HG03196 (cell line): ENCODE measurements around the gene NAP1L1.
A peak's percentile ranks its signal among the peaks of the same experiment; 100 is the strongest.

Experiments used
- ATAC-seq: cut with Tn5 transposase; IDR thresholded peaks from one replicate; pipeline ENCODE4 v1.9.1; 2021; ENCODE audit not compliant: unreplicated experiment

The NAP1L1 gene

GRCh38 chr12:76084863-76085519 is 506 bp upstream of the NAP1L1 start:
- ATAC-seq = peak; percentile 57

GRCh38 chr12:76083246-76083903 is 1.1 kb downstream of the NAP1L1 start:
- ATAC-seq = no peak

GRCh38 chr12:76081909-76082308 is 2.6 kb downstream of the NAP1L1 start:
- no peak for ATAC-seq

GRCh38 chr12:76080729-76081415 is 3.6 kb downstream of the NAP1L1 start:
- ATAC-seq = no peak

- no peak for ATAC-seq
These were observed 4.3 kb downstream of the NAP1L1 start for GRCh38 chr12:76080017-76080728.

- ATAC-seq = no peak
These were observed 5.7 kb downstream of the NAP1L1 start for GRCh38 chr12:76078748-76079147.

GRCh38 chr12:76075448-76075847 is 9.0 kb downstream of the NAP1L1 start:
- ATAC-seq = no peak

- no peak for ATAC-seq
These were observed 9.7 kb downstream of the NAP1L1 start for GRCh38 chr12:76074701-76075336.

- ATAC-seq = no peak
These were observed 10.9 kb downstream of the NAP1L1 start for GRCh38 chr12:76073561-76073960.

- ATAC-seq = no peak
These were observed 11.9 kb downstream of the NAP1L1 start for GRCh38 chr12:76072568-76072967.

GRCh38 chr12:76069339-76069738 is 15.1 kb downstream of the NAP1L1 start:
- no peak for ATAC-seq

- ATAC-seq = no peak
These were observed 18.6 kb downstream of the NAP1L1 start for GRCh38 chr12:76065917-76066316.

- no peak for ATAC-seq
These were observed 19.6 kb downstream of the NAP1L1 start for GRCh38 chr12:76064904-76065303.

- ATAC-seq = no peak
These were observed 24.4 kb downstream of the NAP1L1 start for GRCh38 chr12:76060111-76060510.

GRCh38 chr12:76057326-76057725 is 27.2 kb downstream of the NAP1L1 start:
- no peak for ATAC-seq

- ATAC-seq = no peak
These were observed 29.1 kb downstream of the NAP1L1 start for GRCh38 chr12:76055393-76055792.

GRCh38 chr12:76049575-76050251 is 34.8 kb downstream of the NAP1L1 start:
- no peak for ATAC-seq

GRCh38 chr12:76047742-76048141 is 36.7 kb downstream of the NAP1L1 start:
- no peak for ATAC-seq

- ATAC-seq = no peak
These were observed 37.4 kb downstream of the NAP1L1 start for GRCh38 chr12:76047060-76047459.

- ATAC-seq = no peak
These were observed 41.1 kb downstream of the NAP1L1 start for GRCh38 chr12:76043377-76043776.

- no peak for ATAC-seq
These were observed 42.3 kb downstream of the NAP1L1 start for GRCh38 chr12:76042147-76042546.
